ENCODE results near the gene ZNF565. TPM values are rescaled to one million over a fixed set of nuclear protein-coding genes. Genes with fewer than 3 reads are reported as not detected.

The ZNF565 gene
- 6.9 and 7.1 TPM in 2 replicates for total RNA-seq

DNA sequence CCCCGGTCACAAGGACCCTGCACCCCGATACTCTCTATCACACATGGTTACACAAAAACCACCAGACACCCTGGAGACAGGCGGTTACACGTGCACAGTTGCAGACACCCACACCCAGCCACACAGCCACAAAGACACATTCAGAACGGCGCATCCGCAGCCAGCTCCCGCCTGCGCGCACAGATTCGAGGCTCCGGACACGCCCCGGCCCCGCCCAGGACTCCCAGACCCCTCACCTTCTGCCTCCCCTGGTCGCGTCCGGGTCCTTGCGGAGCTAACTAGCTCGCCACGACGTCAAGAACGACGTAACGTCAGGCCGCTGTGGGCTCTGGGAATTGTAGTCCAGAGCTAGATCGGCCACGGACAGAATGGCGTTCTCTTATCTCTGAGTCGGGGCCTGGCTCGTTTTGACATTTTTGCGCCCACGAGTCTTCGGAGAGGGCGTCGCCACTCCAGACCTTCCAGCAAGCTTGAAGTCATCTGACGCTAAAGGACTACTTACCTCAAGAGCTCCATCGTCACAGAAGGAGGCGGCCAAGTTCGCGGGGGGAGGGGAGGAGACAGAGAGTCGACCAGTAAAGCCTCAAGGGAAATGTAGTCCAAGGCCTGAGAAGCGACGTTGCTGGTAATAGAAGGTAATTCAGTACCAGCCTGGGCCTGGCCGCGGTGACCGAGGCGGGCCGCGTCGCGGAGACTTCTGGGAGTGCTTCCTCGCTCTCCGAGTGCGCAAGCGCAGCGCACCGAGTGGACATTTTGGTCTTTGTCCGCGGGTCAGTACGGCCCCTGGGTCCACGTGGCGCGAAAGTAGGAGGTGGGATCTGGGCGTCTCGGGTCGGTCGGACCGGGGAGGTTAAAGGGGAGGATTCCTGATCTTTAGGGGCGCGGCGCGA is at the start of gene ZNF565, which contains the start of gene ZNF146:
ZNF565 (minus strand) TSS at position 280 of the 890 bp plus-strand sequence. CDS start 12,680 bp downstream, outside the sequence.
ZNF146 (plus strand) TSS at position 721 of the 890 bp plus-strand sequence. CDS start 21,335 bp downstream, outside the sequence.
- H4K20me1 ChIP-seq (ENCODE audit: insufficient read depth, low read length) = peaks cover 17% of the 10 kb centered on the region
- TF ChIP-seq, protein P1, sequence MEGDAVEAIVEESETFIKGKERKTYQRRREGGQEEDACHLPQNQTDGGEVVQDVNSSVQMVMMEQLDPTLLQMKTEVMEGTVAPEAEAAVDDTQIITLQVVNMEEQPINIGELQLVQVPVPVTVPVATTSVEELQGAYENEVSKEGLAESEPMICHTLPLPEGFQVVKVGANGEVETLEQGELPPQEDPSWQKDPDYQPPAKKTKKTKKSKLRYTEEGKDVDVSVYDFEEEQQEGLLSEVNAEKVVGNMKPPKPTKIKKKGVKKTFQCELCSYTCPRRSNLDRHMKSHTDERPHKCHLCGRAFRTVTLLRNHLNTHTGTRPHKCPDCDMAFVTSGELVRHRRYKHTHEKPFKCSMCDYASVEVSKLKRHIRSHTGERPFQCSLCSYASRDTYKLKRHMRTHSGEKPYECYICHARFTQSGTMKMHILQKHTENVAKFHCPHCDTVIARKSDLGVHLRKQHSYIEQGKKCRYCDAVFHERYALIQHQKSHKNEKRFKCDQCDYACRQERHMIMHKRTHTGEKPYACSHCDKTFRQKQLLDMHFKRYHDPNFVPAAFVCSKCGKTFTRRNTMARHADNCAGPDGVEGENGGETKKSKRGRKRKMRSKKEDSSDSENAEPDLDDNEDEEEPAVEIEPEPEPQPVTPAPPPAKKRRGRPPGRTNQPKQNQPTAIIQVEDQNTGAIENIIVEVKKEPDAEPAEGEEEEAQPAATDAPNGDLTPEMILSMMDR (IDR thresholded peaks at IDR 0.05; ENCODE audit: extremely low read depth, low read depth, low read length) = no peak
- H3K4me1 ChIP-seq (ENCODE audit: insufficient read depth, low read length) = no peaks in the 10 kb centered on the region
- peak within 1 kb of the TSS; percentile 96 for H3K4me2 ChIP-seq (ENCODE audit: insufficient read depth, low read length)
- no peaks in the 10 kb centered on the region for H3K9me3 ChIP-seq (ENCODE audit: low read depth, low read length)
- H3K36me3 ChIP-seq (ENCODE audit: insufficient read depth, low read length) = peaks cover 10% of the 10 kb centered on the region
- H3K27me3 ChIP-seq (ENCODE audit: insufficient read depth, low read length) = no peaks in the 10 kb centered on the region
- H3K79me2 ChIP-seq (ENCODE audit: insufficient read depth, low read length) = peaks cover 65% of the 10 kb centered on the region
- peak within 1 kb of the TSS; percentile 94 for H2AFZ ChIP-seq (ENCODE audit: low read length)
- peak; percentile 98 for DNase-seq (ENCODE audit: insufficient read length, low spot score, missing footprints)
- H3K27ac ChIP-seq (ENCODE audit: low read depth, low read length) = peak within 1 kb of the TSS; percentile 94
- peak within 1 kb of the TSS; percentile 83 for H3K4me3 ChIP-seq (ENCODE audit: insufficient read depth, low read length)

DNA sequence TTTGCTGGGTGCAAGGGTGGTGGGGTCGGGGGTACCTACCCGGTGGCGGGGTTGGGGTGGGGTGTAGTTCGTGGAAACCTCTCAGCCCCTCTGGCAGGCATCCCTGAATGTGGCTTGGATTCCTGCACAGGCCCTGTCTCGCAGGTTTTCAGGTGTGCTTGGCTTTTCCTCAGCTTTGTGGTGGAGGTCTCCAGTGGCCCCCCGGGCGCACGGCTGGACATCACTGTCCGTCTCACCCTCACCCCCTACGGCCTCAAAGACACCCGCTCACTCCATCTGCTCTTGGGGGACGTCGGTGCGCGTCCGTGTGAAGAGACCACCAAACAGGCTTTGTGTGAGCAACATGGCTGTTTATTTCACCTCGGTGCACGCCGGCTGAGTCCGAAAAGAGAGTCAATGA is 44.7 kb upstream of the ZNF565 start:
- Histone ChIP-seq H3K79me2 (ENCODE audit: insufficient read depth, low read length) (no peaks in the 10 kb centered on the region), H4K20me1 (ENCODE audit: insufficient read depth, low read length) (no peaks in the 10 kb centered on the region), H3K4me3 (ENCODE audit: insufficient read depth, low read length) (no peak overlapping the region), H2AFZ (ENCODE audit: low read length) (no peak overlapping the region), H3K36me3 (ENCODE audit: insufficient read depth, low read length) (no peaks in the 10 kb centered on the region), H3K9me3 (ENCODE audit: low read depth, low read length) (no peaks in the 10 kb centered on the region), H3K4me2 (ENCODE audit: insufficient read depth, low read length) (no peak overlapping the region), H3K27ac (ENCODE audit: low read depth, low read length) (no peak overlapping the region), H3K27me3 (ENCODE audit: insufficient read depth, low read length) (no peaks in the 10 kb centered on the region), H3K4me1 (ENCODE audit: insufficient read depth, low read length) (no peaks in the 10 kb centered on the region)
- DNase-seq (ENCODE audit: insufficient read length, low spot score, missing footprints) = no peak
- TF ChIP-seq, protein P1 (IDR thresholded peaks at IDR 0.05; ENCODE audit: extremely low read depth, low read depth, low read length) = no peak

DNA sequence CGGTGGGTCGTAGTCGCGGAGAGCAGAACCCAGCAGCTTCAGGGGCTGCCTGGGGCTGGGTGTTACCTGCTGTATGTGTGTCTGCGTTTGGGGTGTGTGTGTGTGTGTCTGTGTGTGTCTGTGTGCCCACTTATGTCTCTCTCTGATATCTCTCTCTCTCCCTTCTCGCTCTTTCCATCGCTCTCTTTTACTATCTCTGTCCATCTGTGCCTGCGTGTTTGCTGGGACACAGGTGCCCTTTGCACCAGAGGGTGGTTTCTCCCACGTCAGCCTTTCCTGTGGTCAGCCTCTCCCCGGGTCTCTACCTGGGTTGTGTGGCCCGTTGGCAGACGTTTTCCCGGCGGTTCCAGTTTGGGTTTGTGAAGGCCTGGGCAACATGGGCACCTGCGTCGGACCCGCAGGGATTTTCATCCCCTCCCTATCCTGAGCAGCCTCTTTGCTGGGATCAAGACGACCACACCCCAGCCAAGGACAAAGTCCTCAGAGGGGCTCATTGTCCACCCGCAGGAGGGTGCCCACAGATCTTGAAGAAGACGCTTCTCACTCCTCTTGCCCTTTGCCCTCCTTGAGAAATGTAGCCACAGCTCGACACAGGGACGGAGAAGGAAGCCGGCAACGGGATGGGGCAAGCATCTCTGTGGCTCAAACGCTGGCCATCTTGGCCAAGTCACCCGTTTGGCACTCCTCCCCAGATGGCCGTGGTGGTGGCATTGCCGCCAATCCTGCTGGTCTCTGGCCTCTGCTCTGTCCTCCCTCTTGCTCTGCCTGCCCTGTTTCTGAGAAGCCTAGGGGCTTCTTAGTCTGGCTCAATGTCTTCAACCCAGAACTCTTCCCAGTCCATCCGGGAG is 43.8 kb upstream of the ZNF565 start:
- Histone ChIP-seq H4K20me1 (ENCODE audit: insufficient read depth, low read length) (no peaks in the 10 kb centered on the region), H3K36me3 (ENCODE audit: insufficient read depth, low read length) (no peaks in the 10 kb centered on the region), H3K27me3 (ENCODE audit: insufficient read depth, low read length) (no peaks in the 10 kb centered on the region), H3K27ac (ENCODE audit: low read depth, low read length) (no peak overlapping the region), H3K79me2 (ENCODE audit: insufficient read depth, low read length) (no peaks in the 10 kb centered on the region), H3K4me2 (ENCODE audit: insufficient read depth, low read length) (no peak overlapping the region), H3K9me3 (ENCODE audit: low read depth, low read length) (no peaks in the 10 kb centered on the region), H3K4me3 (ENCODE audit: insufficient read depth, low read length) (no peak overlapping the region), H2AFZ (ENCODE audit: low read length) (no peak overlapping the region), H3K4me1 (ENCODE audit: insufficient read depth, low read length) (no peaks in the 10 kb centered on the region)
- TF ChIP-seq, protein P1 (IDR thresholded peaks at IDR 0.05; ENCODE audit: extremely low read depth, low read depth, low read length) = no peak
- peak; percentile 61 for DNase-seq (ENCODE audit: insufficient read length, low spot score, missing footprints)
